Activated T-helper 1 cell treated with Interleukin-2 at 50 U/mL for 16 hours (primary cell): ENCODE results near the gene TFPI.
"Not testable (repeated sequence)": the region's sequence is repeated elsewhere in the genome, so short reads cannot be mapped to it uniquely, and the experiment has no call there.

Source experiments
- DNase-seq: peaks from one replicate; pipeline ENCODE4 v3.0.0-alpha.2; 2020; ENCODE audit warnings: low read depth

The TFPI gene

GRCh38 chr2:187527262-187527661 lies 27.0 kb downstream of the TFPI start:
- DNase-seq, result no peak

DNA sequence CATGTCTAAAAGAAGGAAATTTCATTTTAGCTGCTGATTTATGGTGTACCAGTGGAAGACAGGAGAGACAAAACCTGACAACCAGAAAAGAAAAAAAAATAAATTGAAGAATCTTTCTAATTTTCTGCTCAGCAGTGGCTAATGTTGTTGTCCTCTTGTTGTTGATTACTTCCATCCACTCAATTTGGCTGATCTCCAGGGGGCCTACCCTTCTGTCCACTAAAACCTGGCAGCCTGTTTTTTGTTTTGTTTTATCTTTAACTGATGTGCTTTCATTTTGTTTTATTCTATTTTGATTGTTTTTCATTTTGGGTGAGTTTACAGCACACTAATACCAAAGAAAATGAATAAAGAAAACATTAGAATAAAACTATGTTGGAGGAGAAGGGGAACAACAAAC lies 27.4 kb downstream of the TFPI start:
- DNase-seq, result no peak

DNA sequence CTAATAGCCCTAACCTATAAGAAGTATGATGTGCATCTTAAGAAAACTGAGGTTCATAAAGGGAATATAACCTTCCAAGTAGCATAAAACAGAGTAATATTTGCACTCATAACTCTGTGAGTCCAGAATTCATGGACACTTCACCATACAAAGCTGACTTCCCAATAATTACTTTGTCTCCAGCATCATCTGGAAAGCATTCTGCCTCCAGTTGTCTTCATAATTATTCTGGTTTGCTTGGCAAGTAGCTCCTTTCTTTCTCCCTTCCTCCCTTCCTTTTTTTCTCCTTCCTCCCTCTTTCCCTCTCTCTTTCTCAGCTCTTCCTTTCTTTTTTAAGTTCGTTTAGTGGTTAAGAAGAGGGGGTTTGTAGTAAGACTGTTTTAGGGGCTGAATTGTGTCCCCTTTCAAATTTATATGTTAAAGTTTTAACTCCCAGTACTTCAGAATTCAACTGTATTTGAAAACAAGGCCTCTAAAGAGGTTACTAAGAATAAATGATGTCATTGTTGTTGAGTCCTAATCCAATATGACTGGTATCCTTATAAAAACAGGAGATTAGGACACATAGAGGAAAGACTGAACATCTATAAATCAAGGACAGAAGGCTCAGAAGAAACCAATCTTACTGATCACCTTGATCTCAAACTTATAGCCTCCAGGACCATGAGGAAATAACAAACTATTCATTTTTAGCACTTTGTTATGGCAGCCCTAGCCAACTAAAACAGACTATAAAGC lies 28.9 kb downstream of the TFPI start:
- no peak for DNase-seq

GRCh38 chr2:187523325-187523724 lies 30.9 kb downstream of the TFPI start:
- no peak for DNase-seq

DNA sequence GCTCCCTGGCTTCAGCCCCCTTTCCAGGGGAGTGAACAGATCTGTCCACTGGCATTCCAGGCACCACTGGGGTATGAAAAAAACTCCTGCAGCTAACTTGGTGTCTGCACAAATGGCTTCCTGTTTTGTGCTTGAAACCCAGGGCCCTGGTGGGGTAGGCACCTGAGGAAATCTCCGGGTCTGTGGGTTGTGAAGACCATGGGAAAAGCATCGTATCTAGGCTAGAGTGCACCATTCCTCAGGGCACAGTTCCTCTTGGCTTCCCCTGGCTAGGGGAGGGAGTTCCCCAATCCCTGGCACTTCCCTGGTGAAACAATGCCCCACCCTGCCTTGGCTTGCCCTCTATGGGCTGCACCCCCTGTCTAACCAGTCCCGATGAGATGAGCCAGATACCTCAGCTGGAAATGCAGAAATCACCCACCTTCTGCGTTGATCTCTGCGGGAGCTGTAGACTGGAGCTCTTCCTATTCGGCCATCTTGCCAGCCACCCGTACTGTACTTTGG lies 34.1 kb downstream of the TFPI start:
- no peak for DNase-seq

GRCh38 chr2:187519419-187520120 lies 34.7 kb downstream of the TFPI start:
- no peak for DNase-seq

DNA sequence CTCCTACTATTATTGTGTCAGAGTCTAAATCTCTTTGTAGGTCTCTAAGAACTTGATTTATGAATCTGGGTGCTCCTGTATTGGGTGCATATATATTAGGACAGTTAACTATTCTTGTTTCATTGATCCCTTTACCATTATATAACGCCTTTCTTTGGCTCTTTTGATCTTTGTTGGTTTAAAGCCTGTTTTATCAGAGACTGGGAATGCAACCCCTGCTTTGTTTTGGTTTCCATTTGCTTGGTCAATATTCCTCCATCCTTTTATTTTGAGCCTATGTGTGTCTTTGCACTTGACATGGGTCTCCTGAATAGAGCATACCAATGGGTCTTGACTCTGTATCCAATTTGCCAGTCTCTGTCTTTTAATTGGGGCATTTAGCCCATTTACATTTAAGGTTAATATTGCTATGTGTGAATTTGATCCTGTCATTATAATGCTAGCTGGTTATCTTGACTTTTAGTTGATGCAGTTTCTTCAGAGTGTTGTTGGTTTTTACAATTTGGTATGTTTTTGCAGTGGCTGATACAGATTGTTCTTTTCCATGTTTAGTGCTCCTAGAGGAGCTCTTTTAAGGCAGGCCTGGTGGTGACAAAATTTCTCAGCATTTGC lies 36.4 kb downstream of the TFPI start:
- not testable (repeated sequence) for DNase-seq

DNA sequence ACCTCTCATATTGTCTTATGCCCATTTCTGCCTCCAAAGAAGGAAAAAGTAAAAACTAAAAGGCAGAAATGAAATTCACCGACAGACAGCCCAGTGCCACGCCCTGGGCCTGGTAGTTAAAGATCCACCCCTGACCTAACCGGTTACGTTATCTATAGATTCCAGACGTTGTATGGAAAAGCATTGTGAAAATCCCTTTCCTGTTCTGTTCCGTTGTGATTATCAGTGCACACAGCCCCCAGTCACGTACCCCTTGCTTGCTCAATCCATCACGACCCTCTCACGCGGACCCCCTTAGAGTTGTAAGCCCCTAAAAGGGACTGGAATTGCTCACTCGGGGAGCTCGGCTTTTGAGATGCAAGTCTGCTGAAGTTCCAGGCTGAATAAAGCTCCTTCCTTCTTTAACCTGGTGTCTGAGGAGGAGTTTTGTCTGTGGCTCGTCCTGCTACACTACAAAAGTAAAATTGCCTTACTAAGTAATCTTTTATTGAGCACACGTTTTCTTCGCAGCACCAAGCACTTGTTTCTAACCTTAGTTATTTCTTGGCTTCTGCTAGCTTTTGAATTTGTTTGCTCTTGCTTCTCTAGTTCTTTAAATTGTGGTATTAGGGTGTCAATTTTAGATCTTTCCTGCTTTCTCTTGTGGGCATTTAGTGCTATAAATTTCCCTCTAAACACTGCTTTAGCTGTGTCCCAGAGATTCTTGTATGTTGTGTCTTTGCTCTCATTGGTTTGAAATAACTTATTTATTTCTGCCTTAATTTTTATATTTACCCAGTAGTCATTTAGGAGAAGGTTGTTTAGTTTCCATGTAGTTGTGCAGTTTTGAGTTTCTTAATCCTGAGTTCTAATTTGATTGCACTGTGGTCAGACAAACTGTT lies 37.4 kb downstream of the TFPI start:
- not testable (repeated sequence) for DNase-seq

DNA sequence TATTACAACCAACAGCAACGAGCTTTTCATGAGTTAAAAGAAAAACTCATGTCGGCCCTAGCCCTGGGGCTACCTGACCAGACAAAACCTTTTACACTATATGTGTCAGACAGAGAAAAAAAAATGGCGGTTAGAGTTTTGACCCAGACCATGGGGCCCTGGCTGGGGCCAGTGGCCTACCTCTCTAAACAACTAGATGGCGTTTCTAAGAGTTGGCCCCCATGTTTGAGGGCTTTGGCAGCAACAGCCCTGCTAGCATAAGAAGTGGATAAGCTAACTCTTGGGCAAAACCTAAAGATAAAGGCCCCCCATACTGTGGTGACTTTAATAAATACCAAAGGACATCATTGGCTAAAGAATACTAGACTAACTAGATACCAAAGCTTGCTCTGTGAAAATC lies 39.3 kb downstream of the TFPI start:
- DNase-seq, result no peak

GRCh38 chr2:187514235-187514829 lies 39.9 kb downstream of the TFPI start:
- not testable (repeated sequence) for DNase-seq

DNA sequence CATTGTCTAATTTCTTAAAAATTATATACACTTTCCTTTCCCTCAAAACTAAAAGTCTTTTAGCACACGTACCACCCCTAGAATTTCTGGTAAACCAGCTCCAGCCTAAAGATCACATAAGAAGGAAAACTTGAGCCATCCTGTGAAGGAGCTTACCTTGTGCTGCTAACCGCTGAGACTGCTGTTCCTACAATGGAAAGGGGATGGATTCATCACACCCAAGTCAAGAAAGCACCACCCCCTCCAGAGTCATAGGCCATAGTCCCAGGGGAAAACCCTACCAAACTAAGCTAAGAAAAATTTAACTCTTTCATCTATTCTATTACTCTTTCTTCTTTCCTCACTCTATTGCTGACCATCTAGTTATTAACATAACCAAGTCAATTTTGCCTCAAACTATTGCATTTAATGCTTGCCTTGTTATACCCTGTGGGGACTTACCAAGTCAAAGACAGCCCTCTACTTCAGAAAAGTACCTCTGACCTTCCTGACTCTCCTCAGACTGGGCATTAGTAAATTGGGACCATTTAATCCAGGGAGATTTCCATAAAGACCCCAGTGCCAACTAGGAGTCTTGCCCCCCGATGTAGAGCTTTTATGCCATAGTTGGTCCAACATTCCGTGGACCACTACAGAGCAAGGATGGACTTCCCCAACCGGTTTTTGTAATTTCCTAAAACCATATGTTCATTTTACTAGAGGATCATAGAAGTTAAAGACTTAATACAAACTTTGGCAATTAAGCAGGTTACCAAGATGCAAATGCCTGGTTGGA lies 40.6 kb downstream of the TFPI start:
- DNase-seq, result not testable (repeated sequence)

- DNase-seq, result no peak
Measured at GRCh38 chr2:187511356-187512315, 42.6 kb downstream of the TFPI start.

DNA sequence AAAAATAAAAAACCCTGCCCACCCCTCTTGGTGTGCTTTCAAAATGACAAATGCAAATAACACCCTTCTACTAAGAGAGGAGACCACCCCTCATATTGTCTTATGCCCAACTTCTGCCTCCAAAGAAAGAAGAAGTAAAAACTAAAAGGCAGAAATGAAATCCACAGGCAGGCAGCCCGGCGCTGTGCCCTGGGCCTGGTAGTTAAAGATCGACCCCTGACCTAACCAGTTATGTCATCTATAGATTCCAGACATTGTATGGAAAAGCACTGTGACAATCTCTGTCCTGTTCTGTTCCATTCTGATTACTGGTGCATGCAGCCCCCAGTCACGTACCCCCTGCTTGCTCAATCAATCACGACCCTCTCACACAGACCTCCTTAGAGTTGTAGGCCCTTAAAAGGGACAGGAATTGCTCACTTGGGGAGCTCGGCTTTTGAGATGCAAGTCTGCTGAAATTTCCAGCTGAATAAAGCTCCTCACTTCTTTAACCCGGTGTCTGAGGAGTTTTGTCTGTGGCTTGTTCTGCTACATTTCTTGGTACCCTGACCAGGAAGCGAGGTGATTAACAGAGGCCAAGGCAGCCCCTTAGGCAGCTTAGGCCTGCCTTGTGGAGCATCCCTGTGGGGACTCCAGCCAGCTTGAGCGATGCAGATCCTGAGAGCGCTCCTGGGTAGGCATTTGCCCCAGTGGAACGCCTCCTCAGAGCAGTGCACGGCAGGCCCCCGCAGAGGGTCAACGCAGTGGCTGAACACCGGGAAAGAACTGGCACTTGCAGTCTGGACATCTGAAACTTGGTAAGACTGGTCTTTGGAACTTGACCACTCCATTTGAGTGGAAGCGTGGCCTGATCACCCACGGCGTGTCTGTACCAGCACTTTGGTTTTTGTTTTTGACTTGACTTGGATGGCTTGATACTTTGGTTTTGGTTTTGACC lies 43.5 kb downstream of the TFPI start:
- not testable (repeated sequence) for DNase-seq

DNA sequence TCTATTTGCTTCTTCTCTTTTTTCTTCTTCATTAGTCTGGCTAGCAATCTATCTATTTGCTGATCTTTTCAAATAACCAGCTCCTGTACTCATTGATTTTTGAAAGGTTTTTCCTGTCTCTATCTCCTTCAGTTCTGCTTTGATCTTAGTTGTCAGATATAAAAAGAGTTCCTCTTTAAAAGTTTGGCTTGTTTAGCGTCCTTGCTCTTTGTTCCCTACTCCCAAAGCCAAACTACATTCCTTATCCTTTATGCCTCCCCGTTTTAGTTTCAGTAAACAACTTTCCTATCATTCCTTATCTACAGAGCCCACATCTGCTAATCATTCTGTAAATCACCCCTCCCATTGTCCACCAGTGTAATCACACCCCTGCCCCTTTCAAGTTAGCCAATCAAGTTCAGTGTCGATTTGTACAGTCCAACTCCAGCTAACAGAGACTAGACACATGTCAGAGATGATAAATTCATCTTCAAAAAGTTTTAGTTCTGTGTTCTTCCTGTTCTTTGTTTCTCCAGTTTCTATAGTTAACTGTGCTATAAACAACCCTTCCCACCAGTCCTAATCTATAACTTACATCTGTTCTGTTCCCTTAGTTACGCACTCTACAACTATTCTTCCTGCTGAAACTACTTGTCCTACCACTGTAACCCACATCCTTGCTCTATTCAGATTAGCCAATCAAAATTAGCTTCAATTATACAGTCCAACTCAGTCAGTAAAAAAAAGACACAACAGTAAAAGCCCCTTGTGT lies 44.4 kb downstream of the TFPI start:
- no peak for DNase-seq

DNA sequence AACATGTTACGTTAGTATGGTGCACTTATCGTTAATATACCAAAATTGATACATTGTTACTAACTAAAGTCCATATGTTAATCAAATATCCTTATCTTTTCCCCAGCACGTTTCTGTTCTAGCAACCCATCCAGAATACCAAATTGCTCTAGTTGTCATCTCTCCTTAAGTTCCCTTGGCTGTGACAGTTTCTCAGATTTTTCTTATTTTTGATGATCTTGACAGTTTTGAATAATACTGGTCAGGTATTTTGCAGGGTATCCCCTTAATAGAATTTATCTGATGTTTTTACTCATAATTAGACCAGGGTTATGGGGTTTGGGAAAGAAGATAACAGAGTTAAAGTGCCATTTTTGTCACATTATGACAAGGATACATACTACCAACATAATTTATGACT lies 47.8 kb downstream of the TFPI start:
- DNase-seq, result no peak

GRCh38 chr2:187505065-187505672 lies 49.1 kb downstream of the TFPI start:
- no peak for DNase-seq

DNA sequence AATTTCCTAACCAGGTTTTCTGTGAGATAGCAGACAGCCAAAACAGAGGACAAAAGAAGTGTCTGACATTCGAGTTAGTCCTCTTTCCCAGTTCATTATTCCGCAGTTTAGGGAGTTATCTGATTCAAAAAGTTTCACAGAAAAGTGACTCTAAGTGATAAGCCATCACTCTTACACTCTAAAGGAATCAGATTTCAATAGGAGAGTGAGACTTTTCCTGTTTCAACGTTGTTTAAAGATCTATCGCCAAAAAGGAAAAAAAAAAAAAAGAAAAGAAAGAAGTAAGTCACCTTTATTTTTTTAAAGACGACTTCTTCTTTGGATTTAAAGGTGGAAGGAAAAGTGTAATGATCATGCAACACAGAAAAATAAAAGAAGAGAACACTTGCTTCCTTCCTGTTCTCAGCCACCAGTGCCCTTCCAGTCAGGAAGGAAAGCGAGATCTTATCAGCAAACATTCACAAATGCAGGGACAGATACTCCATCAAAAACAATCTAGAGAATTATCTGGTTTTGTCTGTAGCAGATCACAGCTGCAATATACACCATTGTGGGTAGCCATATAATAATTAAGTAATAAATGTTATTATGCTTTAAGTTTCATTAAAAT lies 49.8 kb downstream of the TFPI start:
- no peak for DNase-seq
